ENCODE measurements around the gene BOK. TPM values are rescaled to one million over a fixed set of nuclear protein-coding genes. Genes with fewer than 3 reads are reported as not detected.
"Not testable (repeated sequence)": the region's sequence is repeated elsewhere in the genome, so short reads cannot be mapped to it uniquely, and the experiment has no call there.

BOK gene
- total RNA-seq, 2 experiments from 2014 or later, result 0.06 TPM; not detected in 1

GRCh38 chr2:241568726-241569125 lies 10.2 kb downstream of the BOK start:
- ChIA-PET POLR2A (no interaction called here), CTCF (no interaction called here)

- ChIA-PET POLR2A (no interaction called here), CTCF (no interaction called here)
These were observed 11.3 kb downstream of the BOK start for GRCh38 chr2:241569831-241570281.

GRCh38 chr2:241570961-241571581 lies 12.5 kb downstream of the BOK start:
- CTCF ChIA-PET, result no interaction called here
- POLR2A ChIA-PET, result no interaction called here

GRCh38 chr2:241571821-241572620 lies 13.5 kb downstream of the BOK start:
- POLR2A ChIA-PET, result no interaction called here

GRCh38 chr2:241572915-241573651 lies 14.5 kb downstream of the BOK start:
- CTCF ChIA-PET, POLR2A ChIA-PET: not testable (repeated sequence)

More at GRCh38 chr2:241571821-241572620, 13.5 kb downstream of the BOK start:
- CTCF ChIA-PET, result no interaction called here

- ChIA-PET CTCF (no interaction called here), POLR2A (no interaction called here)
These were observed 15.2 kb downstream of the BOK start for GRCh38 chr2:241573741-241574140.

GRCh38 chr2:241574911-241575623 lies 16.5 kb downstream of the BOK start:
- ChIA-PET CTCF (no interaction called here), POLR2A (no interaction called here)

- POLR2A ChIA-PET, result no interaction called here
- CTCF ChIA-PET, result no interaction called here
These were observed 17.2 kb downstream of the BOK start for GRCh38 chr2:241575624-241576292.

GRCh38 chr2:241576293-241576654 lies 17.7 kb downstream of the BOK start:
- CTCF ChIA-PET, result no interaction called here
- POLR2A ChIA-PET, result no interaction called here

GRCh38 chr2:241577413-241578122 lies 19.0 kb downstream of the BOK start:
- ChIA-PET POLR2A (no interaction called here), CTCF (no interaction called here)

- ChIA-PET POLR2A (interaction anchor here (0.7 kb wide), 1 partner anchor 79 kb away, joined by 3 read pairs; no protein-coding TSS in a partner anchor), CTCF (no interaction called here)
These were observed 20.7 kb downstream of the BOK start for GRCh38 chr2:241579281-241579680.

- POLR2A ChIA-PET, result no interaction called here
- CTCF ChIA-PET, result no interaction called here
These were observed 23.8 kb downstream of the BOK start for GRCh38 chr2:241582328-241582727.

- ChIA-PET POLR2A (no interaction called here), CTCF (no interaction called here)
These were observed 24.3 kb downstream of the BOK start for GRCh38 chr2:241582806-241583205.

- ChIA-PET POLR2A (no interaction called here), CTCF (no interaction called here)
These were observed 25.9 kb downstream of the BOK start for GRCh38 chr2:241584436-241584835.

GRCh38 chr2:241586564-241587264 lies 28.2 kb downstream of the BOK start:
- ChIA-PET POLR2A (no interaction called here), CTCF (no interaction called here)

GRCh38 chr2:241589863-241590262 lies 31.3 kb downstream of the BOK start:
- CTCF ChIA-PET, POLR2A ChIA-PET: not testable (repeated sequence)

GRCh38 chr2:241590496-241591455 lies 32.2 kb downstream of the BOK start:
- POLR2A ChIA-PET, result interaction anchor here (0.7 kb wide), 1 partner anchor 15 kb away, joined by 10 read pairs; no protein-coding TSS in a partner anchor
- CTCF ChIA-PET, result not testable (repeated sequence)

All from activated CD8-positive, alpha-beta memory T cell treated with anti-CD3 and anti-CD28 coated beads for 36 hours (primary cell).